ENCODE results near the gene POLG2.
A peak's percentile ranks its signal among the peaks of the same experiment; 100 is the strongest.

Gene POLG2

DNA sequence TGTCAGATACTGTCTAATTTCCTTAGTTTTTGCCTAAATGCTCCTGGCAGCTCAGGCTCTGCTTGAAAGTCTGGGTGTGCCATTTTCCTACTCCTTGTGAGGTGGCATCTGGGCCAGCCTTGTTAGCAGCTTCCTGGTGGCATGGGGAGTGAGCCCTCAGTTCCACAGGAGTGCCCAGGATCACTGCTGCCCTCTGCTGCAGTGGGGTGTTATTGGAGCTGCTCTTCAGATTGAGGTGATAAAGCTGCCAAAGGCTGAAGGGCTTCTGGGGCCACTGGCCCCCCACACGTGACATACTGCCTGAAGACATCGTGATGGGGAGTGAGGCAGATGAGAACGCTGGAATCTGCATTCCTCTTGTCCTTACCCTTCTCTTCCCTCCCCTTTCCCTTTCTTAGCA is 37.3 kb upstream of the POLG2 start:
- peak overlapping the region; percentile 85 for H3K27ac ChIP-seq

DNA sequence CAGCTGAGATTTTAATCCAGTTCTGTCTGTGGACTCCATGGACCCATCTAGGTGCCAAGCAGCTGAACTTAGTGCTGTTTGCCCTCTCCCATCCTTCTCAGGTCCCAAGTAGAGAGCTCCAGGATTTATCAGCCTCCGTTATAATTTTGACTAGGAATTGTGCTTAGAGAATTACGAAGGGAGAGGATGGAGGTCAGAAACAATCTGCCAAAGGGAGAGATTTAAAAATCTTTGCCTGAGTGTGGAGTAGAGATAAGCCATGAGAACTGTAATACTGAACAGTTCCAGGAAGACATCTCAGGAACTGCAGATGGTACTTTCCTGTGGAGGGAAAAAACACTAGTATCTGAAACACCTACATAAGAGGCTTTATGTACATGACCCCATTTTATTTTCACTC is 36.9 kb upstream of the POLG2 start:
- H3K27ac ChIP-seq: peak overlapping the region; percentile 85; the same call in 1 of the 2 replicates
- TF ChIP-seq, protein P1, sequence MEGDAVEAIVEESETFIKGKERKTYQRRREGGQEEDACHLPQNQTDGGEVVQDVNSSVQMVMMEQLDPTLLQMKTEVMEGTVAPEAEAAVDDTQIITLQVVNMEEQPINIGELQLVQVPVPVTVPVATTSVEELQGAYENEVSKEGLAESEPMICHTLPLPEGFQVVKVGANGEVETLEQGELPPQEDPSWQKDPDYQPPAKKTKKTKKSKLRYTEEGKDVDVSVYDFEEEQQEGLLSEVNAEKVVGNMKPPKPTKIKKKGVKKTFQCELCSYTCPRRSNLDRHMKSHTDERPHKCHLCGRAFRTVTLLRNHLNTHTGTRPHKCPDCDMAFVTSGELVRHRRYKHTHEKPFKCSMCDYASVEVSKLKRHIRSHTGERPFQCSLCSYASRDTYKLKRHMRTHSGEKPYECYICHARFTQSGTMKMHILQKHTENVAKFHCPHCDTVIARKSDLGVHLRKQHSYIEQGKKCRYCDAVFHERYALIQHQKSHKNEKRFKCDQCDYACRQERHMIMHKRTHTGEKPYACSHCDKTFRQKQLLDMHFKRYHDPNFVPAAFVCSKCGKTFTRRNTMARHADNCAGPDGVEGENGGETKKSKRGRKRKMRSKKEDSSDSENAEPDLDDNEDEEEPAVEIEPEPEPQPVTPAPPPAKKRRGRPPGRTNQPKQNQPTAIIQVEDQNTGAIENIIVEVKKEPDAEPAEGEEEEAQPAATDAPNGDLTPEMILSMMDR (conservative IDR thresholded peaks at IDR 0.05): no peak

More for the DNA sequence above, 37.3 kb upstream of the POLG2 start:
- TF ChIP-seq, protein P1 (conservative IDR thresholded peaks at IDR 0.05): peak; percentile 17; the same call in 1 of the 2 replicates

DNA sequence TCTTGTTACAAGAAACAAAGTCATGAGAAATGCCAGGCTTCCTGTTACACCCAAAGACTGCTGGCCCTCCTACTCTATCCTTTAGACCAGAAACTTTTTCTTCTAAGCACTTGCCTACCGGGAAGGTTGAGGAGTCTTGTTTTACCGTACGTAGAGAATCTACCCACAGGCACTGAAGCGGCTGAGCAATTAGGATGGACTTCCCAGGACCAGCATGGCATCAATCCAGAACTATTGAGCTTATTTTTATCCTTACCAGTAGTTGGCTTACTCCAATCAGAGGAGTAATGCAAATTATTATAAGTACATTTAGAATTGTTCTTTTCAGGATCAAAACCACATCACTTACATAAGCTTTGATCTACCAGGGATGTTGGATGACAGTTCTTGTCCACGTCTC is 35.6 kb upstream of the POLG2 start:
- TF ChIP-seq, protein P1 (conservative IDR thresholded peaks at IDR 0.05): no peak
- H3K27ac ChIP-seq: no peak overlapping the region

DNA sequence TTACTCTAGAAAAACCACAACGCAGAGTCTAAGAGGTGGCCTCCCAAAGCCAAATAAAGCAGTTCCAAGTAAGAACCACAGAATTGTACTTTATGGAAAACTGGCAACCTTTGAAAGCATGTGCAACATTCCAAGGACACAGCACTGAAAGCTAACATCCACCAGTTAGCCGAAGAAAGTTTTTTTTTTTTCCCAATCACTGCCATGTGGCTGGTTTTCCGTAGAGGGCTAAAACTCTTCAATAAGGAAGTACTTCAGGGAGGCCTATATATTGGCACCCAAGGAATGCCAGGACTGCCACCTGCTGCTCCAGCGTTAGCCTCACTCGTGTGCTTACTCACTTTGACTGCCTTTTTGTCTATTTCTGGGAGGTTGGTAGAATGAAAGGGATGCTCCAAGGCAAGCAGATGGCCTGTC is 35.1 kb upstream of the POLG2 start:
- no peak overlapping the region for H3K27ac ChIP-seq
- TF ChIP-seq, protein P1 (conservative IDR thresholded peaks at IDR 0.05): no peak

DNA sequence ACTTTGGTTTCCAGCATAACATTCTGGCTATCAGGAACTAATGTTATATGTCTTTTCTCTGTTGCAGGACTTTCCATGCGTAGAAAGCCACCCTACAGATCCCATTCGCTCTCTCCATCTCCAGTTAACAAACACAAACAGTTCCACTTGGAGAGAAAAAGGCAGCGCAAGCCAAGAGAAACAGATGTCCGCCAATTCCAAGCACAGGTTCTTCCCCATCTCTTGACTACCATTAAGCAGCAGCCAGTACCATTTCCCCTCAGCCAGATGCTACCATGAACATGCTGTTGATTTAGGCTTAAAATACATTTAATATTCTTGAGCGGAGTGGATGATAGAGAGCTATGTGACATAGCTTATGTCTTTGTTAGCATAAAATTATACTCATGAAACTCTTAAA is 32.4 kb upstream of the POLG2 start:
- TF ChIP-seq, protein P1 (conservative IDR thresholded peaks at IDR 0.05): no peak
- no peak overlapping the region for H3K27ac ChIP-seq

DNA sequence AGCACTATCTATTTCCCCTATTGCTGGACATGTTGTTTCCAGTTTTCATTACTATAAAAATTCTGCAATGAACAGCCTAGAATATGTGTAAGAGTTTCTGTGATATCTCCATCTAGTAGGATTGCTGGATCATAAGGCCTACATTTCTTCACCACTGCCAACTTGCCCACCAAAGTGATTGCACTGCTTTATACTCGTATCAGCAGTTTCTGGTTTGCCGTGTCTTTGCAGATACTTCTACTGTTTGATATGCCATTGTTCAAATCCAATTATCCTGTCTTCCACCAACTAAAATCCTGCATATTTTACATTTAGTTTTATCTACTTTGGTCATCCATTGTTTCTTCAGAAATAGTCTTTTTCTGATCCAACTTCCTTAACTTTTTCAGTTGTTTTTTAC is 31.1 kb upstream of the POLG2 start:
- no peak overlapping the region for H3K27ac ChIP-seq
- TF ChIP-seq, protein P1 (conservative IDR thresholded peaks at IDR 0.05): no peak

DNA sequence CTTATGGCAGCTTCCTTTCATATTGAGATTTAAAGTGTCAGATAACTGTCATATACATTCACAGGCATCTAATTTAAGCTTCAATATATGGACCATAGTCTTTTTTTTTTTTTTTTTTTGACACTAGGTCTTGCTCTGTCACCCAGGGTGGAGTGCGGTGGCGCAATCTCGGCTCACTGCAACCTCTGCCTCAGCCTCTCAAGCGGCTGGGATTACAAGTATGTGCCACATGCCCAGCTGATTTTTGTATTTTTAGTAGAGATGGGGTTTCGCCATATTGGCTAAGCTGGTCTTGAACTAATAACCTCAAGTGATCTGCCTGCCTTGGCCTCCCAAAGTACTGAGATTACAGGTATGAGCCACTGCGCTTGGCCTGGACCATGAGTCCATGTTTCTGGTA is 23.5 kb upstream of the POLG2 start:
- TF ChIP-seq, protein P1 (conservative IDR thresholded peaks at IDR 0.05): no peak
- no peak overlapping the region for H3K27ac ChIP-seq

Measured in VCaP (cell line).